ENCODE data around the gene DNAJA4. TPM values are rescaled to one million over a fixed set of nuclear protein-coding genes. Genes with fewer than 3 reads are reported as not detected.

Gene DNAJA4
- total and polyA plus RNA-seq, 8 donors: 2.3 to 16.1 (median 5.6) TPM

DNA sequence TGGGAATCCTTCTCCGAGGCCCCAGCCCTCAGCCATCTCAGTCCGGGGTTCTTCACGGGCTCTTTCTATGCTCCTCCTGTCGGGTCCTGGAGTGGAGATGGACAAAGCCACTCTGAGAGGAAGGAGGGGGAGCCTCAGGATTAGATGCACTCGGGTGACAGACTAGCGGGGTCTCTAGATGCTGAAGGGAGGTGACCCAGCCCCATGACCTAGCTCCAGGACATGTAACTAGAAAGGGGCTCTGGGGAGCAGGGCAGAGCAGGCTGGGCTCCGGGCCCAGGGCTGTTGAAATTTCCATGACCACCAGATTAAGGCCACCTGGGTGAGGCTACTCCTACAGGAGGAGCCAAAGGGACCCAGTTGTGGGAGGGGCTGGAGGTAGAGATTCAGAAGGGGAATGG lies 49.8 kb downstream of the DNAJA4 start:
- Histone ChIP-seq H3K4me3 (no peak overlapping the region), H3K4me1 (no peaks in the 10 kb centered on the region), H3K9me3 (no peaks in the 10 kb centered on the region), H3K36me3 (no peaks in the 10 kb centered on the region), H3K27me3 (no peaks in the 10 kb centered on the region), H3K27ac (no peak overlapping the region)
- DNase-seq (peak in 1 of 6 donors; percentile 23), ATAC-seq (no peak), FAIRE-seq (no peak)
- 73 to 76% methylated on average over 7 of the region's 7 CpGs for WGBS, 2 donors
- intact Hi-C loops (cut with DNase I): loop anchor here in 2 of 3 donors (5.0 to 10.0 kb wide), 2 partner anchors 108 to 111 kb away; no protein-coding TSS in a partner anchor
- TF ChIP-seq, protein P1, sequence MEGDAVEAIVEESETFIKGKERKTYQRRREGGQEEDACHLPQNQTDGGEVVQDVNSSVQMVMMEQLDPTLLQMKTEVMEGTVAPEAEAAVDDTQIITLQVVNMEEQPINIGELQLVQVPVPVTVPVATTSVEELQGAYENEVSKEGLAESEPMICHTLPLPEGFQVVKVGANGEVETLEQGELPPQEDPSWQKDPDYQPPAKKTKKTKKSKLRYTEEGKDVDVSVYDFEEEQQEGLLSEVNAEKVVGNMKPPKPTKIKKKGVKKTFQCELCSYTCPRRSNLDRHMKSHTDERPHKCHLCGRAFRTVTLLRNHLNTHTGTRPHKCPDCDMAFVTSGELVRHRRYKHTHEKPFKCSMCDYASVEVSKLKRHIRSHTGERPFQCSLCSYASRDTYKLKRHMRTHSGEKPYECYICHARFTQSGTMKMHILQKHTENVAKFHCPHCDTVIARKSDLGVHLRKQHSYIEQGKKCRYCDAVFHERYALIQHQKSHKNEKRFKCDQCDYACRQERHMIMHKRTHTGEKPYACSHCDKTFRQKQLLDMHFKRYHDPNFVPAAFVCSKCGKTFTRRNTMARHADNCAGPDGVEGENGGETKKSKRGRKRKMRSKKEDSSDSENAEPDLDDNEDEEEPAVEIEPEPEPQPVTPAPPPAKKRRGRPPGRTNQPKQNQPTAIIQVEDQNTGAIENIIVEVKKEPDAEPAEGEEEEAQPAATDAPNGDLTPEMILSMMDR (IDR thresholded peaks at IDR 0.05): no peak

- Histone ChIP-seq H3K4me3 (no peak overlapping the region), H3K27me3 (no peaks in the 10 kb centered on the region), H3K36me3 (no peaks in the 10 kb centered on the region), H3K9me3 (no peaks in the 10 kb centered on the region), H3K27ac (no peak overlapping the region), H3K4me1 (no peaks in the 10 kb centered on the region)
- TF ChIP-seq, protein P1 (IDR thresholded peaks at IDR 0.05): no peak
- FAIRE-seq (no peak), DNase-seq (peak in 1 of 6 donors; percentile 41), ATAC-seq (no peak)
- intact Hi-C loops (cut with DNase I): loop anchor here in 1 of 3 donors (10.0 kb wide), 1 partner anchor 109 kb away; no protein-coding TSS in a partner anchor
- WGBS, 2 donors: 56 to 59% methylated on average over 7 of the region's 7 CpGs
These were observed 51.4 kb downstream of the DNAJA4 start for GRCh38 chr15:78315686-78316282.

- TF ChIP-seq, protein P1 (IDR thresholded peaks at IDR 0.05): no peak
- WGBS, 2 donors: 63 to 64% methylated on average over 17 of the region's 17 CpGs
These were observed 52.1 kb downstream of the DNAJA4 start for GRCh38 chr15:78316283-78317083.

GRCh38 chr15:78317145-78317836 lies 52.9 kb downstream of the DNAJA4 start:
- no peak overlapping the region for H3K4me3 ChIP-seq
- no peaks in the 10 kb centered on the region for H3K27me3 ChIP-seq
- TF ChIP-seq, protein P1 (IDR thresholded peaks at IDR 0.05): no peak
- ATAC-seq (peak in 1 of 4 donors; percentile 42), DNase-seq (peak in 1 of 6 donors; percentile 29), FAIRE-seq (no peak)
- H3K27ac ChIP-seq: no peak overlapping the region
- no peaks in the 10 kb centered on the region for H3K36me3 ChIP-seq
- 77 to 85% methylated on average over 8 of the region's 8 CpGs for WGBS, 2 donors
- no peaks in the 10 kb centered on the region for H3K4me1 ChIP-seq
- intact Hi-C loops (cut with DNase I): loop anchor here in 1 of 3 donors (10.0 kb wide), 1 partner anchor 108 kb away; no protein-coding TSS in a partner anchor
- H3K9me3 ChIP-seq: no peaks in the 10 kb centered on the region

More at GRCh38 chr15:78316283-78317083, 52.1 kb downstream of the DNAJA4 start:
- FAIRE-seq (no peak), DNase-seq (peak in 1 of 6 donors; percentile 30), ATAC-seq (peak in 1 of 4 donors; percentile 31)
- Histone ChIP-seq H3K27ac (no peak overlapping the region), H3K27me3 (no peaks in the 10 kb centered on the region), H3K4me1 (no peaks in the 10 kb centered on the region), H3K9me3 (no peaks in the 10 kb centered on the region), H3K4me3 (no peak overlapping the region), H3K36me3 (no peaks in the 10 kb centered on the region)
- intact Hi-C loops (cut with DNase I): loop anchor here in 1 of 3 donors (10.0 kb wide), 1 partner anchor 108 kb away; no protein-coding TSS in a partner anchor

Data from pancreas (tissue), 10 donors.